Right cardiac atrium (tissue), 5 donors: ENCODE data around the gene ZNF57. TPM values are rescaled to one million over a fixed set of nuclear protein-coding genes. Genes with fewer than 3 reads are reported as not detected.
A peak's percentile ranks its signal among the peaks of the same experiment; 100 is the strongest.
"Not testable (repeated sequence)": the region's sequence is repeated elsewhere in the genome, so short reads cannot be mapped to it uniquely, and the experiment has no call there.

Experiments
- ATAC-seq, 2 donors: fragments of 200-7000 bp; cut with Tn5 transposase; one replicate each; pipeline versions ENCODE4 v1.8.0 to v1.9.1; 2020; ENCODE audit warnings: moderate library complexity in 2 of 2, mild to moderate bottlenecking in 1 of 2
- DNase-seq, 3 donors: peaks; one replicate each; pipeline ENCODE4 v3.0.0-alpha.2; 2020
- H3K27ac ChIP-seq: one replicate; pipeline ENCODE4 v1.5.1; 2013; ENCODE audit warnings: mild to moderate bottlenecking, low read length, control low read depth, moderate library complexity
- H3K27me3 ChIP-seq: one replicate; pipeline ENCODE4 v1.6.1; 2013; ENCODE audit not compliant: control insufficient read depth, insufficient read depth
- H3K4me1 ChIP-seq: one replicate; pipeline ENCODE4 v1.6.1; 2013; ENCODE audit warnings: low read length; ENCODE audit not compliant: control insufficient read depth, insufficient read depth
- H3K4me3 ChIP-seq: one replicate; pipeline ENCODE4 v1.5.1; 2013; ENCODE audit warnings: low read length, control low read depth
- H3K9me3 ChIP-seq: one replicate; pipeline ENCODE4 v1.6.1; 2013; ENCODE audit warnings: low read length; ENCODE audit not compliant: control insufficient read depth
- WGBS: extraction: QIAGEN DNeasy Blood & Tissue Kit; methylation state at CpG from one replicate; pipeline ENCODE4 v1.1.7; 2013; 5-methylcytosine and 5-hydroxymethylcytosine counted together
- intact Hi-C, 4 donors: fragments of 100-400 bp; cut with DNase I; formaldehyde crosslinking; loops; one replicate each; pipeline versions ENCODE4 v1.11.0 to v1.14.0; 2022 to 2023
- polyA plus RNA-seq: library from polyadenylated mRNA; stranded (reverse); fragments of 200-250 nt; gene quantifications from one replicate; pipeline ENCODE4 v1.2.3, GENCODE V29; 2013
- total RNA-seq, 4 donors: library from RNA; stranded (reverse); fragmentation: NEBNext Ultra II Directional; extraction: Animal tissue kit (Norgen Biotek cat#: 25700); gene quantifications; one replicate each; pipeline ENCODE4 v1.2.1, GENCODE V29; 2021
- donor health status: healthy with polysubstance abuse.
- donor health status: DM: no; HTN: yes; CAD: no.
- donor health status: DM: no; HTN: no; CAD: no.
- donor health status: DM: no; HTN: yes; CAD: no; lungs with severe emphysema.
- donor health status: DM: yes; HTN: yes; CAD: no.

Gene ZNF57
- total and polyA plus RNA-seq, 5 donors, result 1.9 to 3.1 (median 2.3) TPM

GRCh38 chr19:2896694-2897093, 4.0 kb upstream of the ZNF57 start:
- H3K9me3 ChIP-seq, result no peaks in the 10 kb centered on the region
- no peak overlapping the region for H3K27ac ChIP-seq
- WGBS, result 80% methylated on average over 8 of the region's 8 CpGs
- H3K4me1 ChIP-seq, result no peaks in the 10 kb centered on the region
- no peak for ATAC-seq
- no peaks in the 10 kb centered on the region for H3K27me3 ChIP-seq
- no peak overlapping the region for H3K4me3 ChIP-seq
- intact Hi-C loops, result no loop called here
- no peak for DNase-seq

- H3K4me1 ChIP-seq, result no peaks in the 10 kb centered on the region
- H3K27me3 ChIP-seq, result no peaks in the 10 kb centered on the region
- no peaks in the 10 kb centered on the region for H3K9me3 ChIP-seq
- 89% methylated on average over 13 of the region's 13 CpGs for WGBS
- H3K4me3 ChIP-seq, result no peak overlapping the region
- intact Hi-C loops, result no loop called here
- DNase-seq (no peak), ATAC-seq (no peak)
- H3K27ac ChIP-seq, result no peak overlapping the region
These were observed 2.0 kb downstream of the ZNF57 start for GRCh38 chr19:2902590-2903218.

GRCh38 chr19:2903326-2903725, 2.6 kb downstream of the ZNF57 start:
- ATAC-seq, H3K4me1 ChIP-seq, H3K9me3 ChIP-seq, H3K27me3 ChIP-seq, intact Hi-C loops, H3K4me3 ChIP-seq, H3K27ac ChIP-seq, DNase-seq: not testable (repeated sequence)
- WGBS, result 90% methylated on average over 13 of the region's 13 CpGs

- Histone ChIP-seq H3K9me3 (no peaks in the 10 kb centered on the region), H3K27me3 (no peaks in the 10 kb centered on the region), H3K4me3 (no peak overlapping the region), H3K4me1 (no peaks in the 10 kb centered on the region), H3K27ac (no peak overlapping the region)
- WGBS, result 89% methylated on average over 11 of the region's 11 CpGs
- ATAC-seq, result no peak
- intact Hi-C loops, result no loop called here
- DNase-seq, result no peak
These were observed 5.3 kb downstream of the ZNF57 start for GRCh38 chr19:2905918-2906519.

- DNase-seq (no peak), ATAC-seq (peak in 1 of 2 donors; percentile 31)
- Histone ChIP-seq H3K4me1 (no peaks in the 10 kb centered on the region), H3K4me3 (no peak overlapping the region), H3K27me3 (no peaks in the 10 kb centered on the region), H3K27ac (no peak overlapping the region), H3K9me3 (no peaks in the 10 kb centered on the region)
- intact Hi-C loops, result no loop called here
- 92% methylated on average over 20 of the region's 20 CpGs for WGBS
These were observed 6.0 kb downstream of the ZNF57 start for GRCh38 chr19:2906631-2907195.

GRCh38 chr19:2912306-2912705, 11.6 kb downstream of the ZNF57 start:
- DNase-seq, result no peak
- intact Hi-C loops, result no loop called here
- Histone ChIP-seq H3K27ac (no peak overlapping the region), H3K27me3 (no peaks in the 10 kb centered on the region), H3K4me1 (no peaks in the 10 kb centered on the region), H3K9me3 (peaks cover 5% of the 10 kb centered on the region), H3K4me3 (no peak overlapping the region)
- 97% methylated on average over 5 of the region's 5 CpGs for WGBS
- no peak for ATAC-seq

- intact Hi-C loops, result no loop called here
- 98% methylated on average over 16 of the region's 16 CpGs for WGBS
- no peaks in the 10 kb centered on the region for H3K4me1 ChIP-seq
These were observed 16.8 kb downstream of the ZNF57 start for GRCh38 chr19:2917275-2918184.

GRCh38 chr19:2922987-2923386, 22.3 kb downstream of the ZNF57 start:
- H3K9me3 ChIP-seq, result no peaks in the 10 kb centered on the region
- no peak for DNase-seq
- H3K4me1 ChIP-seq, result no peaks in the 10 kb centered on the region
- H3K4me3 ChIP-seq, result no peak overlapping the region
- no peak overlapping the region for H3K27ac ChIP-seq
- intact Hi-C loops, result no loop called here
- 55% methylated on average over 5 of the region's 5 CpGs for WGBS
- H3K27me3 ChIP-seq, result no peaks in the 10 kb centered on the region
- ATAC-seq, result no peak

More at GRCh38 chr19:2917275-2918184, 16.8 kb downstream of the ZNF57 start:
- no peak for ATAC-seq
- no peak overlapping the region for H3K4me3 ChIP-seq
- H3K9me3 ChIP-seq, result peaks cover 7% of the 10 kb centered on the region
- no peaks in the 10 kb centered on the region for H3K27me3 ChIP-seq
- DNase-seq, result no peak
- H3K27ac ChIP-seq, result no peak overlapping the region

GRCh38 chr19:2923510-2923909, 22.8 kb downstream of the ZNF57 start:
- DNase-seq (no peak), ATAC-seq (no peak)
- H3K4me3 ChIP-seq, result no peak overlapping the region
- no peaks in the 10 kb centered on the region for H3K27me3 ChIP-seq
- no peaks in the 10 kb centered on the region for H3K9me3 ChIP-seq
- 62% methylated on average over 4 of the region's 4 CpGs for WGBS
- no peak overlapping the region for H3K27ac ChIP-seq
- intact Hi-C loops, result no loop called here
- H3K4me1 ChIP-seq, result no peaks in the 10 kb centered on the region

- Histone ChIP-seq H3K27me3 (no peaks in the 10 kb centered on the region), H3K27ac (no peak overlapping the region), H3K4me3 (no peak overlapping the region), H3K4me1 (no peaks in the 10 kb centered on the region), H3K9me3 (no peaks in the 10 kb centered on the region)
- intact Hi-C loops, result no loop called here
- DNase-seq (peak in 1 of 3 donors; percentile 59), ATAC-seq (peak; percentile 40 to 41)
- WGBS, result 83% methylated on average over 53 of the region's 53 CpGs
These were observed 25.8 kb downstream of the ZNF57 start for GRCh38 chr19:2926341-2927031.
